Stimulated activated CD4-positive, alpha-beta T cell treated with anti-CD3 and anti-CD28 coated beads, Interleukin-1b, Interleukin-23, amount 100 ng/mL, for 48 hours (primary cell): ENCODE results near the gene NOC2L.
"Not testable (repeated sequence)": the region's sequence is repeated elsewhere in the genome, so short reads cannot be mapped to it uniquely, and the experiment has no call there.

Source experiments
- DNase-seq: peaks from one replicate; pipeline ENCODE4 v3.0.0-alpha.2; 2020

NOC2L gene

DNA sequence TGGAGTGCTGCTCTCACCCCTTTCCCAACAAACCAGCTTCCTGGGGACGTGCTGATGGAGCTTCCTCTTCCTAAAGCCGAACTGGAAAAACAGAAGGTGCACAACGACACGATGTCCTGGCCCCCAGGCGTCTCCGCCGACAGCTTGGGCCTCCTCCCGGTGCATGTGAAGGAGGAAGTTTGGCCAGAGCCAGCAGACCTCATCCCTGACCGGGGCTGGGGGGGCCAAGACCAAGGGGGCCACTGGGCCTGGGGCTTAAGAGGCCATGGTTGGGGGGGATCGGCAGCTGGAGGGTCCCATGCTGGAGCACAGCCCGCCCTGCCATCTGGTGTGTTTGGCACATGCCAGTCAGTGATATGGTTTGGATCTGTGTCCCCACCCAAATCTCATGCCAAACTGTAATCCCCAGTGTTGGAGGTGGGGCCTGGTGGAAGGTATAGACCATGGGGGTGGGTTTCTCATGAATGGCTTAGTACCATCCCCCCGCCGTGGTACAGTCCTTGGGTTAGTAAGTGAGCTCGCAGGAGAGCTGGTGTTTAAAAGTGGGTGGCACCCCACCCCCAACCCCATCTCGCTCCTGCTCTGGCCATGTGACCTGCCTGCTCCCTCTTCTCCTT is 34.4 kb upstream of the NOC2L start:
- no peak for DNase-seq

DNA sequence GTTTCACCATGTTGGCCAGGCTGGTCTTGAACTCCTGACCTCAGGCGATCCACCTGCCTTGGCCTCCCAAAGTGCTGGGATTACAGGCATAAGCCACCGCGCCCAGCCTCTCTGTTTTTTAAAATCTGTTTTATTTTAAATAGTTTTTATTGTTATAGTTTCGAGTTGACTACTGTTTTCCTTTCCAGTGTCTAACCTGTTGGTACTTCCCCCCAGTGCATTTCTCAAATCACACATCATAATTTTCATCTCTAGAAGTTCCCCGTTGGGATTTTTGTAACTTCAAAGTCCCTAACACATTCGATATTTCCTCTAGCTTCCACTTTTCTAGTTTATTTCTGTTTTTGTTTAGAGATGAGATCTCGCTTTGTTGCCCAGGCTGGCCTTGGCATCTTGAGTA is 33.3 kb upstream of the NOC2L start:
- DNase-seq = no peak

DNA sequence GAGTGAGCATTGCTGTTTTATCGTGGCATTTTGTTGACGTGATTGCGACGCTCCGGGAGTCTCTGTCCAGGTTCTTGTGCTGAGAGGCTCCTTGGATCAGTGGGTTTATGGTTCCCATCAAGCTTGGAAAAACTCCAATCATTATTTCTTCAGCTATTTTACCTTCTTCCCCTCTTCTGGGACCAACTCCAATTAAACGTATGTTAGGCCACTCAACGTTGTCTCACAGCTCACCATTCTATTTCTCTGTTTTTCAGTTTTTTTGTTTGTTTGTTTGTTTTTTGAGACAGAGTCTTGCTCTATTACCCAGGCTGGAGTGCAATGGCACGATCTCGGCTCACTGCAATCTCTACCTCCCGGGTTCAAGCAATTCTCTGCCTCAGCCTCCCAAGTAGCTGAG is 32.8 kb upstream of the NOC2L start:
- DNase-seq = no peak

DNA sequence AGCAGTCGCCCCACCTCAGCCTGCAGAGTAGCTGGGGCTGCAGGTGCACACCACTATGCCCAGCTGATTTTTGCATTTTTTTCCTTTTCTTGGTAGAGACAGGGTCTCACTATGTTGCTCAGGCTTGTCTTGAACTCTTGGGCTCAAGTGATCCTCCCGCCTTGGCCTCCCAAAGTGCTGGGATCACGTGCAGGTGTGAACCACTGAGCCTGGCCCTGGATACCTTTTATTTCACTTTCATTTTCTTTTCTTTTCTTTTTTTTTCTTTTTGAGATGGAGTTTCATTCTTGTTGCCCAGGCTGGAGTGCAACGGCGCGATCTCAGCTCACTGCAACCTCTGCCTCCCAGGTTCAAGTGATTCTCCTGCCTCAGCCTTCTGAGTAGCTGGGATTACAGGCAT is 32.2 kb upstream of the NOC2L start:
- not testable (repeated sequence) for DNase-seq

DNA sequence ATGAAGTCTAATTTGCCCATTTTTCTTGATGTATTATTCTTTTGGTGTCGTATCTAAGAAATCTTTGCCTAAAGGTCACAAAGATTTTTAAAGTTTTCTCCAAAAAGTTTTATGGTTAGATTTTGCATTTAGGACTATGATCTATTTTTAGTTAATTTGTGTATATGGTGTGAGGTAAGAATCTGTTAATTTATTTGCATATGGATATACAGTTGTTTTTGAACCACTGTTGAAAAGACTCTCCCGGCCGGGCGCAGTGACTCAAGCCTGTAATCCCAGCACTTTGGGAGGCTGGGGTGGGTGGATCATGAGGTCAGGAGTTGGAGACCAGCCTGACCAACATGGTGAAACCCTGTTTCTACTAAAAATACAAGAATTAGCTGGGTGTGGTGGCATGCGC is 29.0 kb upstream of the NOC2L start:
- not testable (repeated sequence) for DNase-seq

DNA sequence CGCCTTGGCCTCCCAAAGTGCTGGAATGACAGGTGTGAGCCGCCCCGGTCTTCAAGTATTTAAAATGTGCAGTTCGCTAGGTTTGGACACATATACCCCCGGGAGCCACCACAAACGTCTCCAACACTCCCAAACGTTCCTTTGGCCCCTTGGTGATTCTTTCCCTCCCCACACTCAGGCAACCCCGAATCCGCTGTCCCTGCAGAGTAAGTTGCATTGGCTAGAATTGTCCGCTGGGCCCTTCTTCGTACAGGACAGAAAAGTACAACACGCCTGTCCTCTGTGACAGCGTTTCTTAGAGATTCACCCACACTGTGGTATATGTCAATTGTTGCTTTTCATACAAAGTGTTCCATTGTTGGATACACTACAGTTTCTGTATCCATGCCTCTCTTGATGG is 26.1 kb upstream of the NOC2L start:
- DNase-seq = no peak

GRCh38 chr1:984476-984814 is 25.4 kb upstream of the NOC2L start:
- no peak for DNase-seq

DNA sequence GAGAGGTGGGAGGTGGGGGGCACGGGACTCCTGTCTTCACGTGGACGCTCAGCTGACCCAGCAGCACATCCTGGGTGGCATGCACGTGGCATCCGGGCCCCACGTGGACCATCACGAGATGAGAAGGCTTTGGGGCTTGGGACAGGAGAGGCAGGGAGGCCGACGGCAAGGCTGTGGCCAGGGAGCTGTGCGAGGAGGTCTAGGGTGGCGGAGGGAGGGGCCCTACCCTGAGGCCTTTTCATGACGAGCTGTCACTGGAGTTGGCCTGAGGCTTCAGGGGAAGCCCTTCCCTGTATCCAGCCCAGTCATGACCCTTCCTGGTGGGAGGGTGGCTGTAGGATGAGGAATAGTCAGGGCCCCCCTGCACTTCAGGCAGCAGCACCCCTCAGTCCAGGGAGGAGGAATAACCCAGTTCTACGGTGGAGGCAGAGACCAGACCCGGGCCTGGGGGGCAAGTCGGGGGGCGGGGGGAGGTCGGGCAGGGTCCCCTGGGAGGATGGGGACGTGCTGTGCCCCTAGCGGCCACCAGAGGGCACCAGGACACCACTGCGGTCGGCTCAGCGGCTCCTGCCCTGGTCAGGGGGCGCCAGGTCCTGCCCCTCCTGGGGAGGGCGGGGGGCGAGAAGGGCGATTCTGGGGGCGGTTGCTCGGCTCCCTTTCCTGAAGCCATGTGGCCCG is 24.9 kb upstream of the NOC2L start:
- peak; percentile 48 for DNase-seq

GRCh38 chr1:982765-983436 is 23.8 kb upstream of the NOC2L start:
- DNase-seq = no peak

- DNase-seq = no peak
Measured at GRCh38 chr1:981955-982558, 23.0 kb upstream of the NOC2L start, which contains the start of gene PERM1. Gene PERM1 (minus strand): TSS chr1:982093. CDS start chr1:981029, 1,064 bp downstream.

DNA sequence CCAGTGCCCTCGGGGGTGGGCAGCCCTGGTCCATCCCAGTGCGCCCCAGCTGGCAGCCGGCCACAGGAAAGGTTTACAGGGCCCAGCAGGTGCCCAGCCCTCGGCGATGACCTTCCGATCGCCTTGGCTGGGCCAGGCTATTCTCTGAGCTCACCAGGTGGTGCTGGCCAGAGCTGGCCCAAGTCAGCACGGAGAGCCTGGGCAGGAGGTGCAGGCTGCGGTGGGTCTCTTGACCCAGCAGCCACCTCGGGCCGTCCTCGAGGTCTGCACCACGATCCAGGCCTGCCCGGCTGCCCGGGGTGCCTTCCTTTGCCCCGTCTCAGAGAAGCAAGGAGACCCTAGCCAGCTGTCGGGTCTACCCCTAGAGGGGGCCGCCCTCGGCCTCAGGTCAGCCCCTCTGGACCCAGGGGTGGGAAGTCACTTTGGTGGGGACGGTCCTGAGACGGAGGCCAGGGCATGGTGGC is 22.5 kb upstream of the NOC2L start:
- no peak for DNase-seq

GRCh38 chr1:980602-981395 is 21.7 kb upstream of the NOC2L start:
- DNase-seq = no peak

GRCh38 chr1:980137-980571 is 21.1 kb upstream of the NOC2L start:
- no peak for DNase-seq

- no peak for DNase-seq
Measured at GRCh38 chr1:979744-980072, 20.7 kb upstream of the NOC2L start.

DNA sequence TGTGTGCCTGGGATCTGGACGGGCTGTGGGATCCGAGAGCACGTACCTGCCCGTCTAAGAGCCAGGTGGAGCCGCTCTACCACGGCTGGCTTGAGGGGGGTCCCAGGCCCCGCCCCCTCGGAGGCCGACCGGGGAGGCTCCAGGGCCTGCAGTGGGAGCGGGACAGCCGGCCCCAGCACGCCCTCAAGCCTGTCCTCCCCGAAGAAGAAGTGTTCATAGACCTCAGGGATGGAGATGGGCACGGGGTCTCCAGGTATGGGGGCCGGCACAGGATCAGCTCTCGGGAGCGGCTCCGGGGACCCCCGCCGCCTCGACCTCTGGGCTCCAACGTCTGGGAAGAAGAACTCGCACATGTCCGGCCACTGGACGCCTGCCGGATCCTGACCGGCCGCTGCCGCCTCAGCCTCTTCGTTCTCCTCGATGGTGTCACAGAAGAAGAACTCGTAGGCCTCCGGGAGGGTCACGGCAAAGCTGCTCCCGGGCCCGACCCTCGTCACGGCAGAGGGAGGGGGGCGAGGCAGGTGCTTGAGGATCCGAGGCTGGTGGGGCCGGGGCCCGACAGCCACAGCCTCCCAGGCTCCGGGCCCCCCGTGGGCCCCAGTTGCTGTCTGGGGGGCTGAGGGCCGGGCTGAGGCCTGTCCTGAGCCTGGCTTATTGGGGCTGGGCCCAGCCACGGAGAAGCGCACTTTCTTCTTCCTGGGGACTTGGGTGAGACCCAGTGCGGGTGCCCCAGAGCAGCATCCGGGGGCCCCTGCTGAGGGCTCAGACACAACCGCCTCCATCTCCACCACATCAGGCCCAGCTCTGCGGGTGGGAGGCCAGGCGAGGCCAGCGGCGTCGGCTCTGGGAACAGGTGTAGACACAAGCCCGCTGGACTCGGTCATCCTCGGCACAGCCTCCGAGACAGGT is 20.0 kb upstream of the NOC2L start:
- DNase-seq = no peak

GRCh38 chr1:978069-978834 is 19.2 kb upstream of the NOC2L start:
- DNase-seq = no peak

- DNase-seq = not testable (repeated sequence)
Measured at GRCh38 chr1:976791-977190, 17.7 kb upstream of the NOC2L start.

GRCh38 chr1:975896-976683 is 17.0 kb upstream of the NOC2L start:
- DNase-seq = peak; percentile 71

DNA sequence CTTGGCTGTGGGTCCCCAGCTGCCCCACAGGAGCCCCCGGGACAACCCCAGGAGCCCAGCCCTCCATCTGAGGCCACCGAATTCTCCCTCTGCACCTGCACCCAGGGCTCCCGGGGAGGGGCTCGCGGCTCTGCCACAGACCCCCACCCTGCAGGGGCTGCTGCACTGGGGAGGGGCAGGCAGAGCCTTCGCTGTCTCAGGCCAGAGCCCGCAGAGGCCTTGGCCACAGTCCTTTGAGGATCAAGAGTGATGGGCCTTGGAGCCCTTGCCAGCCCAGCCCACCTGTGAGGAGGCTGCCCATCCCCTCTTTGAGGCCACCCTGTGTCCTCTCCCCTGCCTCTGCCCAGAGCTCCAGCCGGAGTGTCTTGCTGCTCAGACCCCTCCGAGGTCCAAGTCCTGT is 16.3 kb upstream of the NOC2L start:
- DNase-seq = no peak

GRCh38 chr1:974687-975328 is 15.8 kb upstream of the NOC2L start:
- no peak for DNase-seq
